ENCODE data around the gene MAMSTR.

Gene MAMSTR

DNA sequence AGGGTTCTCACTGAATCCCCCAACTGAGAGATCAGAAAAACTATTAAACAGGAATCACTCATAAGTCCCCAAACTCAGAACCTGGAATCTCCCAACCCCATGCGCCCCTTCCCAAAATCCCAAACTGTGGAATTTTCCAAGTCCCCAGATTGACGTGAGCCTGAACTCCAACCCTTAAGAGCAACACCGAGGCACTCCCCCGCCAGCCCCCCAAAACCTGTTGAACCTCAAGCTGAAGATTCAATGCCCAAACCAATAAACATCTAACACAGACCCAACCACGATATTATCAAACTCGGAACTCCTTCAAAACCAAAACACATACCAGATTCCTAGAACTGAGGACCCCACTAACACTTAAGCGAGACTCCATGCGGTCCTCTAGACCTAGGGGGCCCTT, 26.6 kb upstream of the MAMSTR start:
- DNase-seq: no peak

DNA sequence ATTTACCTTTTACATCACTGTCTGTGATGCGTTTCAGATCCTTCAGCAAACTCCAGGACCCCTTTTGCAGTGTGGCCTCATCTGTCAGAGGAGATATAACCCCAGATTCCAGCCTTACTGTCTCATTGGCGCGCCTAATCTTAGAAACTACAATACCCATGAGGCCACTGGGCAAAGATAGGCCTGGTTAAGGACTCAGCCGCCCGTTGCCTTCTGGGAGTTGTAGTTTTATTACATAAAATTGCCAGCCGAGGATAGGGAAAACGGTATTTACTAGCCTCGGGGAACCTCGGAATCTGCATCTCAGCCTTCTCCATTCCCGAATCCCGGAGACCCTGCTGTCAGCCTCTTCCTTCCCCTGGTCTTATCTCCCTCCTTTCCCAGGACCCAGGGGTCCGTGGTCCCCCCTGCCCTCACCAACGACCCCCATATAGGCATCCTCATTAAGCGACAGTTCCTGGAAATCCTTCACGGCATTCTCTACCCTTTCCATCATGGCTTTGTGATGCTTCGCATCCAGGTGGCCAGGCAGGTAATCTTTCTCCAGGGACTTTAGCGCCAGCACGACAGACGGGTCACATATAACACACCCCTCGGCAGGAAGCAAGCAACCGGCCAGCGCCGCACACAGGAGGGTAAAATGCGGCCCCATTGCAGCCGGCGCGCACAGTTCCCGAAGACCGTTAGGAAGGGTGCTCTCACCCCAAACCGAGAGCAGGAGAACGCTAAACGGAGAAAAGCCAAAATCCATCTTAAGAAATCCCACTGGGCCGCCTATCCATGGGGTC, 25.9 kb upstream of the MAMSTR start:
- no peak for DNase-seq

DNA sequence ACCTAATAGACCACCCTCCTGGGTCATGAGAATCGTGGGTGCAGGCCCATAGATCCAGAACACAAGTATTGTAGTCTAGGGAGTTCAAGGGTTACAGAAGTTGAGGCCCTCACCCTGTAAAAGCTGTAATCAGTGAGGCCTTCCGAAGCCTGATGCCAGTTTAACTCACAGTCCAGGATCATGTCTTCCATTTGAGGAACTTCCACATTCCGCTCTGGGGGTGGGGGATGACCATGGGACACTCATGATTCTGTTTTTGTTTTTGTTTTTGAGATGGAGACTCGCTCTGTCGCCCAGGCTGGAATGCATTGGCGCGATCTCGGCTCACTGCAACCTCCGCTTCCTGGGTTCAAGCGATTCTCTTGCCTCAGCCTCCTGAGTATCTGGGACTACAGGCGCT, 22.6 kb upstream of the MAMSTR start:
- no peak for DNase-seq

DNA sequence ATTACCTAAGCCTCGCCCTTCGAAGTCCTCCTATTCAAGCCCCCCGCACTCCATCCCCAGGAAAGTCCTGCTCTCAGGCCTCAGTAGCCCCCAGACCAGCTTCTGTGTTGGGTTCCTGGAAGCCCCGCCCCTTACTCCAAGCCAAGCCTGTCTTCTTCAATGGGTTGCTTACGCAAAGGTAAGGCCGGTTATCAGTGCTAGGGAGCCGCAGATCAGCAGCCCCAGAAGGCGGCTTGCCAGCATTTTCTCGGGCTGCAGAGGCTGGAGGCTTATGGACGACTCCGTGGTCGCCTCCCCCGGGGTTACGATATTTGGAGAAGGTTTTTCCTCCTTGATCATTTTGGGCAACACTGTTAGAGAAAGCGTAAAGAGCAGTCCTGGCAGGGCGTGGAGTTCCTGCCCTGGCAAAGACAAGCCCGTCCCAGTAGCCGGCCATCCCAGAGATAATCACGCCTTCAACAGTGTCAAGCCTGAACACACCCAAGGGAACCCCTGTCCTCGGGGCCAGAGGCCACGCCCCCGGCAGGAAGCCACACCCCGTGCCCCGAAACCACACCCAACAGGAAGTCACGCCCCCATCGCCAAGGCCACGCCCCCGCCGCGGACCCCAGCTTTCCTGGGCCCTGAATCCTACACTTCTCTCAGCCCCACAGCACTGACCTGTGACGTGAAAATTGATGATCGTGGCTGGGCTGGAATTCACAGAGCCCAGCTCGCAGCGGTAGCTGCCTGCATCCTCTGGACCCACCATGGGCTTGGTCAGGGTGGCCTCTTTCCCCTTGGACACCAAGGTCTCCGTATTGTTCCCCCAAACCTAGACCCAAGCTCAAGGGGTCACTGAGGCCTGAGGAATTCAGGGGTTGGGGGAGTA, 21.8 kb upstream of the MAMSTR start:
- no peak for DNase-seq

DNA sequence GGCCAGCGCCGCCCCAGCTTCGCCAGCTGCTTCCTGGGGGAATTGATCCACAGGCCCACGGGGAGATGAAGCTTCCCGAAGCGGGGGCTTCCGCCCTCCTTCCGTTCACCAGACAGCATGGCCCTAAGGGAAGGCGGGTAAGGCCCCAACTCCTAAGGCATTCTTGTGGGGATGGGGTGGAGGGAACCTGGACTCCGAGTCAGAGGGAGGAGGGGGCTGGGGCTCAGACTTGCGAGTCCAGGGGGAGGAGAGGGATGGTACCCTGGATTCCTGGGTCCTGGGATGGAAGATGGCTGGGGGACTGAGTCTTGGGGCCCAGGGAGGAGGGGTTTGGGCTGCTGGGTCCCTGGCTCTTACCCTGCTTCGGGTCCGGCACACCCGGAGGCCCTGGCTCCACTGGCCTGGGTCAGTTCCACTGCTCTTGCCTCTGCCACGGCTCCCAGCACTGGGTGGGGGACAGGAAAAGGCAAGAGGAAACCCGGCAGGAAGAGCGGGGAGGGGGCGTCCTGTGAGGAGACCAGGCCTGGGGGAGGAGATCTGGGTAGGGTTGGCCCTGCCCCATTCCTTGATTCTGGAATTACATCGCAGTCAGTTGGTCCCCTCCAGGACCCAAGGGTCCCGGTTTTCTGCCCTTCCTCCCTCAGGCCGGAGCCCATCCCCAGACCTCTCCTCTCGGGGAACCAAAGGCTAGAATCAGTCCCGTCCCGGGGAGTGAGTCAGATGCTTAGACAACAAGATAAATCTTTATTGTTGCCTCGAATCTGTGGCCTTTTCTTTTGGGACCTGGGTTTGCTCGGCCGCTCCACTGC, 20.8 kb upstream of the MAMSTR start, which contains the start of gene RASIP1:
TSS of gene RASIP1 (minus strand) at position 447 of the 809 bp plus-strand sequence. CDS start at position 119, 328 bp downstream.
- no peak for DNase-seq

DNA sequence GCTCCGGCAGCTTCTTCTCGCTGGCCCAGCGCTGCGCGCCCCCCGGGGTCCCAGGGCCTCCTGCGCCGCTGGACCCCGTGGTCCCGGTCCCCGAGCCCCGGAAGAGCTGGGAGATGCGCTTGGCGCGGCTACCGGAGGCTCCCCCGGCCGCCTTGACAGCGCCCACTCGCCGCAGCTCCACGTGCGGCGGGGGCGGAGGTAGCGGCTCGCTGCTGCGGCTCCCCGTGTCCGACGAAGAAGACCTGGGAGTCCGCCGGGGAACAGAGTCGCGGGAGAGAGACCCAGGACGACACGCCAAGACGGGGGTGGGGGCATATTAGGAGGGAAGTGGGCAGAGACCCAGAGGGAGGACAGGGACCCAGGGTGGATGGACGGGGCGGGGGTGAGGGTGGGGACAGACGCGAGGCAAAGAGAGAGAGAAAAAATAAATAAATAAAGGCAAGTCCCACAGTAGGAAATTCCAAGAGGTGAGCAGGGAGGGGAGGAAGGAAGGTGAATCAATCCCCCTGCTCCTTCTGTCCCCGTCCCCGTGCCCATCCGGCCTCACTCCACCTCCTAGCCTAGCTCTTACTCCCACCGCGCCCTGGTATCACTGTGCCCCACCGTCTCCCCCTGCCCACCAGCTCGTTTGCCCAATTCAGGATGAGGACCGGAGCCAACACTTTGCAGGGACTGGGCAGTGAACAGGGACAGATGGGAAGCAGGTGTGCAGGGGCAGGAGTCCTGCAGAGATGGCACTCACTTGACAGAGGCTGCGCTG, 20.1 kb upstream of the MAMSTR start:
- no peak for DNase-seq

DNA sequence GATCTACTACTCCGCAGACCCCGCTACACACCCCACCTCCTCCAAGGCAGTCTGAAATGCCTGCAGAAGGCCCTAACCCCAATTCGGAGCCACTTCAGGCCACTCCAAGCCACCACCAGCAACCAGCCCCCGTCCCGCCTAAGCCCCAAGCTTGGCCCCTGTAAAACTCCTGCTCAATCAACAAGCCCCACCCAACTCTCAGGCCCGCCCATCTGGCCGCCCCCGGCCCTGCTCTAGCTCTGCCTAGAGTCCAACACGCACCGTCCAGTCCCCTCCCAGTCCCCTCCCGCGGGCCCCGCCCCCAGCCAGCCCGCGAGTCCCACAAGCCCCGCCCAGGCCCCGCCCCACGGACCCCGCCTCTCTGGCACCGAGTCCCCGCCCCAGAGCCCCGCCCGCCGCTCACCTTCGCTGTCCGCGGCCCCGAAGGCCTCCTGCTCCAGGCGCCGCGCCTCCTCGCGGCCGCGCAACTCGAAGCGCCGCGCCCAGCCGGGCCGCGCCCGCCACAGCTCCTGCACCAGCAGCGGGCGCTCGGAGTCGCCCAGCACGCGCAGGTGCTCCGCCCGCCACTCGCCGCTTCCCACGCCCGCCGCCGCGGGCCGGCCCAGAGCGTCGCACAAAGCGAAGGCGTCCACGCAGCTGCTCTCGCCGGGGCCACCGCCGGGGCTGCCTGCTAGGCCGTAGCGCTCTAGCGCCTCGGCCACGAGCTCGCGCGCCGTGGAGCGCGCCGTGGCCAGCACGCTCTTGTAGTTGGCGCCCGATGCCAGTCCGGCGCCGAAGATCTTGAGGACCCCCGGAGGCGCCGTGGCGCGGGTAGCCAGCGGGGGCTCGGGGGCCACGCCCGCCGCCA, 19.3 kb upstream of the MAMSTR start:
- DNase-seq: no peak

DNA sequence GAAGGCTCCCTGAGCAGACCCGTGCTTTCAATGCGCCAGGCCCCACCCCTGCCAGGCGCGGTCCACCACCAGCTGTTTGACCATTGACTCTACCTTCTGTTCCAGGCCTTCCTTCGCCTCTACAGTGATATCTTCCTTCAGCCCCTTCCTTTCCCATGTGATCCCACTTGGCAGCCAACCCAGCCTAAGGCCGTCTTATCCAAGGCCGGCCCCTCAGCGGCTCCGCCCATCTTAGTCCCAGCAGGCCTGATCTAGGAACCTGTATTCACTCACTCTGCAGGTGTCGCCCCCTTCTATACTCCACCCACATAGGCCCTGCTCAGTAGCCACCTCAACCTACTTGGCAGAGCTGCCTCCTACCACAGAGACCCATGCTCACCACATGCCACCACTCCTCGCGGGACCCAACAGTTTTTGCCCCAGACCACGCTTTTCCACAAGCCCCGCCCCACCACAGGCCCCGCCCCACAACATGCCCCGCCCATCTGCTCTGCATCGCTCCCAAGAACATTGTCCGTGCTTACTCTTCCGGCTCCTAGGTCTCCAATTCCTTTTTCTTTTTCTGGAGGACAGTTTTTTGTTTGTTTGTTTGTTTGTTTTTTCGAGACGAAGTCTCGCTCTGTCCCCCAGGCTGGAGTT, 18.0 kb upstream of the MAMSTR start:
- no peak for DNase-seq

DNA sequence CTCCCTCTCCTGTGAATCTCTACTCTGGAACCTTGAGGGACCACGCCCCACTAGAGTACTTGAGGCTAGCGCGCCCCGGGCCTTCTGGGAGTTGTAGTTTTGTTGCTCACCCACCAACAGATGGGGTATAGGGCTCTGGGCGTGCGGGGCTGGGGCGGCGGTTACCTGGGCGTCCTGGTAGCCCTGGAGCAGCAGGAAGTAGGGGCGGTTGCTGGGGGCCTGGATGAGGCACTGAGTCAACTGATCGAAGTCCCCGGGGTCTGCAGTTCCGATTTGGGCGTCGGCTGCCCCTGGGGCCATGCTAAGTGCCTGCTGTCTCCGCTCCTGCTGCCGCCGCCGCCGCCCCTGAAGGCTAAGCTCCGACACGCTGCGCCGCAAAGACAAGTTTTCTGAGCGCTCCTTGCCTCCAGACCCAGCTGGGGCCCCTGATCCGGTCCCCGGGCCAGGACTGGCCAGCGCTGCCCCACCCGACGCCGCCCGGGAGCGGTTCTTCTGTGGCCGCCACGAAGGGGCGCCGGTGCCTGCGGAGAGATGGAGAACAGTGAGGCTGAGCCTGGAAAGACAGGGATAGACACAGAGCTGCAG, 15.6 kb upstream of the MAMSTR start:
- DNase-seq: no peak

DNA sequence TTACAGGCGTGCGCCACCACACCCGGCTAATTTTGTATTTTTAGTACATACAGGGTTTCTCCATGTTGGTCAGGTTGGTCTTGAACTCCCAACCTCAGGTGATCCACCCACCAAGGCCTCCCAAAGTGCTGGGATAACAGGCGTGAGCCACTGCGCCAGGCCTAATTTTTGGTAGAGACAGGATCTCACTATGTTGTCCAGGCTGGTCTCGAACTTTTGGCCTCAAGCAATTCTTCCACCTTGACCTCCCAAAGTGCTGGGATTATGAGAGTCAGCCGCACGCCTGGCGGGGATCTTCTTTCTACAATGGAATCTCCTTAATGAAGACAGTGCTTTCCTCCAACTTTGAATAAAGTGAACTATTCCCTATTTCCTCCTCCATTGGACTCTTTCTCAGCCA, 15.1 kb upstream of the MAMSTR start:
- no peak for DNase-seq

DNA sequence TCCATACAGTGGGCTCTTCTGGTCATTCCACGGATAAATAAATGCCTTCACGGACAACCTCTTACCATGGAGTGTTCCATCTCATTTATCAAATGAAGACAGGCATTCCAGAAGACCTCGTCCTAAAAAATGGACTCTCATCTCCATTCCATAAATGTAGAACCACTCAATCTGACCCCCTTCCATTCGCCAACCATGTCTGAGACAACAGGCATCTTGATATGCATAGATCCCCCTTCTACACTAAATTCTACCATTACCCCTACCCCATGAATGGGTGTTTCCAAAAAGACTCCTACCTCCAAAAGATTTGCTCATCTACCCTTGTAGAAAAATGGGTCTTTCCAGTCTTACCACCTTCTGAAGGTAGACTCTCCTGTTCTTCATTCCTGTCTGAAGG, 11.9 kb upstream of the MAMSTR start:
- no peak for DNase-seq

DNA sequence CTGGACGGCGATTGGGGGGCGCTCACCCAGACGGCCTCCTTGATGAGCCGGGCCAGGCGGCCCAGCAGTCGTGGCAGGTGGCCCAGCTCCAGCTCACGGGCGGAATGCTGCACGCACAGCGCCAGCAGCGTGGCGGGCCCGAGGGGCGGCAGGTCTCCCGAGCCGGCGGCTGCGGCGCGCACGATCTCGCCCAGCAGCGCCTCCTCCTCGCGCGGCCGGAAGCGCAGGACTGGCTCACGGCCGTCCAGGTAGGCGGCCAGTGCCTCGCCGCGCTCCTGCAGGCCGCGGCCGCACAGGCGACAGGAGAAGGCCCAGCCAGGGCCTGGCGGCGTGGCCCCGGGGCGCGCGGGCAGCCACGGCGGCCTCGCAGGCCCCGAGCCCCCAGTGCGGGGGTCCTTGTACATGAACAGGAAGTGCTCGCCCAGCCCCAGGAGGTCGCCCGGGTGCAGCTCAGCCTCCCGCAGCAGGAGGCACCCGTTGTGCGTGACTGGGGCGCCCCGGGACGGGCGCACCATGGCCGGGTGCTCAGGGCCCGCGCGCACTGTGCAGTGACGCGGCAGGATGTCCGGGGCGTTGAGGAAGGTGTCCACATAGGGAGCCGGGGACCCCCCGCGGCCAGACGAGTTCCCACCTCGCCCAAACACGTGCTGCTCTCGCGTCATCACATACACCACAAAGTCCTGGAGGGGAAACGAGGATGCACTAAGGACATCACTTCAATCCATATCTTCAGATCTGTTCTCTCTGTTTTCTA, 9.6 kb upstream of the MAMSTR start:
- DNase-seq: no peak

DNA sequence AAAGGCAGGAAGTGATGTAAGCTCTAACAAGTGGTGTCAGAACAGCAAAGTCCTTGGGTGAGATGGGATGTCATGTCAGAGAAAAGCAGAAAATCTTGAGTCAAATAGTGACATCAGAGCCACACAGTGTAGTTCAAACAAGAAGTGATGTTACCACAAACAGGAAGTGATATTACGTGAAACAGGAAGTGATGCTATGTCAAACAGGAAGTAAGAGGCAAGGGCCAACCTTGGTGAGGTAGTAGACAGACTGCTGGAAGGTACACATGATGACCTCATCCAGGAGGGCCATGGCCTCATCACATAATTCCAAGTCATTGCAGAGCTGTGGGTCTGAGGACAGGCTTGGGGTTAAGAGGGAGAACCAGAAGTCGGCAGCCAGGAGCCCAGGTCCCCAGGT, 7.0 kb upstream of the MAMSTR start:
- no peak for DNase-seq

DNA sequence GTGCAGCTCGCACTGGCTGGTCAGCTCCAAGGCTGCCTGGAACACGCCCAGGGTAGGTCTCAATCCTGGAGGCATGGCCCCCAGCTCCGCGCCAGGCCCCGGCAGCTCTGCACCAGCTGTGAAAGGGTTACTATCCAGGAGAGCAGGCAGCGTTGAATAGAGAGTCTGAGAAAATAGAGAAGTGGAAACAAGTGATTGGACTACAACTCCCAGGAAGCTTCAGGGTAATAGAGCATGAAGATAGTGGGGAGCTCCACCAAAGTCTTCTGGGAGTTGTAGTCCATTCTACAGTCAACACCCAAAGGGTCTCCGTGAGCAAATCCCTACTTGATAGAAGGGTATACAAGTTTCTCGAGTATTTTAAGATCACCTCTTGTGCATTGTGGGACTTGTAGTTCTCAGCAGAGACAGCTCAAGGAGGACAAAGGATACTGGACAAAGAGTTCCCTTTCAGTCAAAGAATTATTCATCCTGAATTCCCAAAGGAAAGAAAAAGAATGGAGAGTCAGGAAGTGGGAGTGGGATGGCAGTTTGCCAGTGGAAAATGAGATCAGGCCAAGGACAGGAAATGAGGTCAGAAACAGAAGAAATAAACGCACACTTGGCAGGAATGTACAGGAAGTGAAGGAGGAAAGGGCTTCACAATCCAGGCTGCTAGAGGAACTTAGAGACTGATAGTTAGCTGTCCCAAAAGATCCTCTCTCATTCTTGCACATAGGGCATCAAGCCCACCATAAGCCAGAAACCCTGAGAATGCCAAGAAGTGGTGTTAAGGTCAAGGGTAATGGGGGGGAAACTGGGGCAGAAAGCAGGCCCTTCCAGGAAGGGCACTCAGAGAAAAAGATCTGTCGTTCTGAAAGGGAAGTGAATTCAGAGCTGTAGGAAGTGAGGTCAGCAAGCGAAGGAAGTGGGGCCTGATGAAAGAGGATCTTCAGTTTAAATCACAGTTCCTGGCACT, 5.5 kb upstream of the MAMSTR start:
- DNase-seq: no peak

DNA sequence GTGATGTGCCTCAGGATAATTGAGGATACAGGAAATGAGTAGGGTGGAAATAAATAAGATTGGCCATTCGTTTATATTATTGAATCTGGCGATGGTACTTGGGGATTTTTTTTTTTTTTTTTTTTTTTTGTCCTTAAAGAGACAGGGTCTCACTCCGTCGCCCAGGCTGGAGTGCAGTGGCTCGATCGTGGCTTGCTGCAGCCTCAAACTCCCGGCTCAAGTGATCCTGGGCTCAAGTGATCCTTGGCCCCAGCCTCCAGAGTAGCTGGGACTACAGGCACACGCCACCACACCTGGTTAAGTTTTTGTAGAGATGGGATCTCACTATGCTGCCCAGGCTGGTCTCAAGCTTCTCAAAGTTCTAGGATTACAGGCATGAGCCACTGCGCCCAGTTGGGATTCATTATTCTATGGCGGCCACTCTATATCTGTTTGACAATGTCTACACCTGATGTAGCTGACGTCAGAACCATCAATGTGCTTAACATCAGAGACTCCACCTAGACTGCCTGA, 2.7 kb upstream of the MAMSTR start:
- DNase-seq: no peak

DNA sequence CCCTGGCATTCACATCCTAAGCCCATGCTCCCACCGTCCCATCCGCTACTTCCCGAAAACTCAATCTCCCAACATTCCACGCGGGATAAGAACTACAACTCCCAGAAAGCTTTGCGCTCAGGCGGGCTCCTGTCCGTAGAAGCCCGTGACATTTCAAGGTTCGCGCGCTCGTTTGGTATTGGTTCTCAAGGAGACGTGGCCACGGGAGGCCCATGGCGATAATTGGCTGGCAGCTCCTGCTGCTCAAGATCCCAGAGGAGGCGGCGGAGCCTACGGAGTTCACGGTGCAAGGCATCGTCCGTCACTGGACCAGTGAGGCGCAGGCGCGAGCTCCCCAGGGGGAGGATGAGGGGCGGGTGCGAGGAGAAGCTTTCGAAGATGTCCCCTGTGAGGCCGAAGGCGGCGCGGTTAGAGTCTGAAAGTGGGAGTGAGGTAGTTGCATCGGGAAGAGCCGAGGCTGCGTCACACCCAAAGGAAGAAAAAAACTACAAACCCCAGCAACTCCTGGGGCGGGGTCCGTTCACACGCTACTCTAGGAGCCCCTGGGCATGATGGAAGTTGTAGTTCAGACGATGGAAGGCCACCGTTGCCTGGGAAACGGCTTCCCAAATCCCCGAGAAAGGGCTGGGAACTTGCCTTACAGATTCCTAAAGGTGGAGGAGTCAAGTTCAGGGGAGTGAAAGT, 1.2 kb upstream of the MAMSTR start:
- peak; percentile 96 for DNase-seq

DNA sequence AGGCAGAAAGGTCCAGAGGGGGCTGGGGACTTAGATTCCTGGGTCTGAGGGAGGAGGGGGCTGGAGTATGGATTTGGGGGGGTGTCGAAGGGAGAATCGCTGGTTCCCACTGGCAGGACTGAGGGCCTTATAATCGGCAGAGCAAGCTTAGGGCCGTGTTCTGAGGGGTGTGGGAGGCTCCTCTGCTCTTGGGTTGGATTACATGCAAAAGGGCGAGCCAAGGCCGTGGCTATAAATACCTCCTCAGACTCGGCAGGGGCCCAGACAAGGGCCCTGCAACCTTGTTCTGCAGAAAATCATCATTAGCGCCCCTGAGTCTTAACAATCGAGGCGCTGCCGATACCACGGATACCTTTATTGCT, 707 bp upstream of the MAMSTR start:
- DNase-seq: no peak

DNA sequence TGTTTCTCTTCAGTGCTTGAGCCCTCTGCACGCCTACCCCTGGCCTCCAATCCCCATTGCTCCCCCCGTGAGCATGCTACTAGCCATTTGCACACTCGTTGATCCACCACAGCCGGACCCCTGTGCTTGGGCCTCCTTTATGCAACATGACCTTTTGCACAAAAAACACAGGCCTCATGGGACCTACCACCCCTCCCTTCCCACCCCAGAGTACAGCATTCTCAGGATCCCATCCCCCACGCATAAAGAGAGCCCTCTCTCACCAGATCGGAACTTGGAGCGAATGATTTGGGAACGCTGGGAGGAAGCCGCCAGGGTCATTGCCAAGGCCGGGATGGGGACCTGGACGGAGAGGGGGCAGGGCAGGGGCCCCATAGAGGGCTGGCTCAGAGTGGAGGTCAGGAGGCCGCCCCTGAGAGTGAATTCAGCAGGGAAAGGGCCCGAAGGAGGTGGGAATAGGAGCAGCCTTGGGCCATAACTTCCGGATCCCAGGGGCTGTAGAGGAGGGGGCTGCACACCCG, 754 bp downstream of the MAMSTR start:
- DNase-seq: no peak
